ENCODE results near the gene SMAD6.

Gene SMAD6

GRCh38 chr15:66721954-66722353, 19.9 kb downstream of the SMAD6 start:
- DNase-seq = no peak

GRCh38 chr15:66722757-66723540, 20.9 kb downstream of the SMAD6 start:
- DNase-seq = no peak

- no peak for DNase-seq
Measured at GRCh38 chr15:66723826-66724731, 22.0 kb downstream of the SMAD6 start.

- no peak for DNase-seq
Measured at GRCh38 chr15:66724732-66725463, 22.9 kb downstream of the SMAD6 start.

GRCh38 chr15:66725464-66725785, 23.4 kb downstream of the SMAD6 start:
- no peak for DNase-seq

GRCh38 chr15:66726386-66726785, 24.4 kb downstream of the SMAD6 start:
- DNase-seq = no peak

- DNase-seq = no peak
Measured at GRCh38 chr15:66729331-66729951, 27.4 kb downstream of the SMAD6 start.

- DNase-seq = no peak
Measured at GRCh38 chr15:66730168-66731021, 28.4 kb downstream of the SMAD6 start.

GRCh38 chr15:66733976-66734375, 31.9 kb downstream of the SMAD6 start:
- no peak for DNase-seq

- DNase-seq = no peak
Measured at GRCh38 chr15:66734961-66735908, 33.2 kb downstream of the SMAD6 start.

- no peak for DNase-seq
Measured at GRCh38 chr15:66735909-66736305, 33.9 kb downstream of the SMAD6 start.

- no peak for DNase-seq
Measured at GRCh38 chr15:66737243-66738010, 35.4 kb downstream of the SMAD6 start.

- no peak for DNase-seq
Measured at GRCh38 chr15:66738116-66738515, 36.1 kb downstream of the SMAD6 start.

- DNase-seq = no peak
Measured at GRCh38 chr15:66738595-66738994, 36.6 kb downstream of the SMAD6 start.

GRCh38 chr15:66739287-66739686, 37.3 kb downstream of the SMAD6 start:
- no peak for DNase-seq

- DNase-seq = no peak
Measured at GRCh38 chr15:66740802-66741201, 38.8 kb downstream of the SMAD6 start.

- DNase-seq = no peak
Measured at GRCh38 chr15:66741646-66742045, 39.6 kb downstream of the SMAD6 start.

- no peak for DNase-seq
Measured at GRCh38 chr15:66742286-66742685, 40.2 kb downstream of the SMAD6 start.

GRCh38 chr15:66743204-66743603, 41.2 kb downstream of the SMAD6 start:
- DNase-seq = no peak
